Glutamatergic neuron (in vitro differentiated cells): Measurements from ENCODE around the gene SRSF9. TPM values are rescaled to one million over a fixed set of nuclear protein-coding genes. Genes with fewer than 3 reads are reported as not detected.

Experiments
- DNase-seq: peaks from one replicate; pipeline ENCODE4 v3.0.0; 2022
- H3K27ac Mint-ChIP-seq: one replicate; pipeline ENCODE4 v1.8.0; 2020; ENCODE audit warnings: mild to moderate bottlenecking, mixed read lengths, inconsistent platforms; ENCODE audit not compliant: unreplicated experiment
- H3K27me3 Mint-ChIP-seq: one replicate; pipeline ENCODE4 v1.8.0; 2020; ENCODE audit warnings: mild to moderate bottlenecking, moderate library complexity, mixed read lengths, inconsistent platforms; ENCODE audit not compliant: unreplicated experiment
- H3K36me3 Mint-ChIP-seq: one replicate; pipeline ENCODE4 v1.8.0; 2020; ENCODE audit warnings: mild to moderate bottlenecking, mixed read lengths, inconsistent platforms; ENCODE audit not compliant: unreplicated experiment
- H3K4me1 Mint-ChIP-seq: one replicate; pipeline ENCODE4 v1.8.0; 2020; ENCODE audit warnings: mild to moderate bottlenecking, low read depth, mixed read lengths, inconsistent platforms; ENCODE audit not compliant: unreplicated experiment
- H3K4me3 Mint-ChIP-seq: one replicate; pipeline ENCODE4 v1.8.0; 2020; ENCODE audit warnings: mild to moderate bottlenecking, mixed read lengths, inconsistent platforms; ENCODE audit not compliant: unreplicated experiment
- H3K9me3 Mint-ChIP-seq: one replicate; pipeline ENCODE4 v1.8.0; 2020; ENCODE audit warnings: mild to moderate bottlenecking, moderate library complexity, mixed read lengths, inconsistent platforms; ENCODE audit not compliant: unreplicated experiment
- total RNA-seq: library from RNA; stranded (reverse); fragmentation: NEBNext Ultra II Directional; extraction: Animal tissue kit (Norgen Biotek cat#: 25700); gene quantifications from one replicate; pipeline ENCODE4 v1.2.1, GENCODE V29; 2021; ENCODE audit not compliant: unreplicated experiment
- TF ChIP-seq, protein P1 (sequence below): fragments of 200-600 bp; sonication (generic); IDR thresholded peaks from one replicate; pipeline ENCODE4 v1.5.0; 2021; ENCODE audit not compliant: partially characterized antibody, unreplicated experiment

SRSF9 gene
- total RNA-seq, 1 donor from 2014 or later: 210 TPM

DNA sequence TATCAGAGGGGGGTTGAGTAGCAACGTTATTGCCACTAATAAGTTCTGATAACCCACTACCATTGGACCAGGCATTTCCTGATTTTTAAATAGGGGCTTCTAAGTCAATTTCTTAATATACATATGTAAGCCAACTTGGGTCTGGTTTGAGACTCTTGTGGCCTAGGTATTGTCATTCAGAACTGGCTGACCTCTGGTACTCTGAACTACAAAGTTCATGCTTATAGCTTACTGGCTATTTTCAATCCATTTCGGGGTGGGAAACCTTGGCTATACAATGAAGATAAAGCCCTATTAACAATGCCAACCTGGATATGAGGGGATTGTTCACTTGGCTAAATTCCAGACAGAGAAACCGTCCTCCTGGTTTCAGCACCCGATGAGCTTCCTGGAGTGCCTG, 35.0 kb upstream of the SRSF9 start:
- DNase-seq: no peak
- H3K4me1 Mint-ChIP-seq: no peaks in the 10 kb centered on the region
- H3K4me3 Mint-ChIP-seq: no peak overlapping the region
- peaks cover 2% of the 10 kb centered on the region for H3K9me3 Mint-ChIP-seq
- no peaks in the 10 kb centered on the region for H3K36me3 Mint-ChIP-seq
- H3K27ac Mint-ChIP-seq: no peak overlapping the region
- H3K27me3 Mint-ChIP-seq: no peaks in the 10 kb centered on the region
- TF ChIP-seq, protein P1, sequence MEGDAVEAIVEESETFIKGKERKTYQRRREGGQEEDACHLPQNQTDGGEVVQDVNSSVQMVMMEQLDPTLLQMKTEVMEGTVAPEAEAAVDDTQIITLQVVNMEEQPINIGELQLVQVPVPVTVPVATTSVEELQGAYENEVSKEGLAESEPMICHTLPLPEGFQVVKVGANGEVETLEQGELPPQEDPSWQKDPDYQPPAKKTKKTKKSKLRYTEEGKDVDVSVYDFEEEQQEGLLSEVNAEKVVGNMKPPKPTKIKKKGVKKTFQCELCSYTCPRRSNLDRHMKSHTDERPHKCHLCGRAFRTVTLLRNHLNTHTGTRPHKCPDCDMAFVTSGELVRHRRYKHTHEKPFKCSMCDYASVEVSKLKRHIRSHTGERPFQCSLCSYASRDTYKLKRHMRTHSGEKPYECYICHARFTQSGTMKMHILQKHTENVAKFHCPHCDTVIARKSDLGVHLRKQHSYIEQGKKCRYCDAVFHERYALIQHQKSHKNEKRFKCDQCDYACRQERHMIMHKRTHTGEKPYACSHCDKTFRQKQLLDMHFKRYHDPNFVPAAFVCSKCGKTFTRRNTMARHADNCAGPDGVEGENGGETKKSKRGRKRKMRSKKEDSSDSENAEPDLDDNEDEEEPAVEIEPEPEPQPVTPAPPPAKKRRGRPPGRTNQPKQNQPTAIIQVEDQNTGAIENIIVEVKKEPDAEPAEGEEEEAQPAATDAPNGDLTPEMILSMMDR: no peak

DNA sequence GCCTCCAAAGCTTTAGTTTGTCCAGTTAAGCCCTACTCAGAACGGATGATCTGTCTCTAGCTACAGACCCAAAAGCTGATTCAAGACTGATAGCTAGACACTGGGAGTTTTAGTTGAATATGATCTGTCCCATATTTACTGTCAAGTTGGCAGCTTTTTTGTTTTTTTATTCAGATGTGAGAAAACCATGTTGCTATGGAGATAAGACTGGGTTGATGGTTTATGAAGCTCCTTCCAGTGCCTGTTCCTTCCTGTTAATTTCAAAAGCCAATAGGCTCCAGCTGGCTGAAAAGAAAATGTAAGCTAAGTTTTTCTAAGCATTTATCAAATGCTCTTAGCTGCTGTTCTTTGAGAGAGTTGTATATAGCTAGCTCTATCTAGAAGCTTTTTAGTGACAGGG, 31.0 kb upstream of the SRSF9 start:
- H3K4me3 Mint-ChIP-seq: no peak overlapping the region
- H3K36me3 Mint-ChIP-seq: no peaks in the 10 kb centered on the region

DNA sequence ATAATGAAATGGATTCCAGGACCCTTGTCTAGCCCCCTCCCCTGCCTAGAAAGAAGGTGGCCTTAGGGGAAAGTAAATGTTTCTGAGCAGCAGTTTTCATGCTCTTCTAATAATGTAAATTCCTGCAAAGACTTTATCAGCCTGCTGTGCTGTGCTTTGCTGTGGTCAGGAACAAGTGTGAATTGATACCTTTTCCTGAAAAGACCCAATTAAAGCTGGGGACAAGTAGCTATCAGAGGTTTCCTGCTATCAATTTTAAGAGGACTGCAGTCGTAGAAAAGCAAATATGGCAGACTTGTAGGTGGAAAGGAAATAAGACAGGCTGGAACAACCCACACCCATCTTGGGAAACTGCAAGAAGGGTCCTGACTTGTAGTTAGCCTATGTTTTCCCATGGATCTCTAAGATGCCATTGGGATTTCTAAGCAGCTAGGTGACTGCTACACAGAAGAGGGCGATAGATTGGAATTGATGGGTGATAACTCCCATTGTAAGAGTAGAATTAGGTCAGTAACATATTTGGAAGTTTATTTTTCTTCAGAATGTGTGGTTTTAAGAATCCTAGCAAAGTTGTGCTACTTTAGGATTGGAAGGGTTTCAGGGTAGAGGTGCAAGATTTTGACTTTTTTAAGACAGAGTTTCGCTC, 29.4 kb upstream of the SRSF9 start:
- peaks cover 4% of the 10 kb centered on the region for H3K27me3 Mint-ChIP-seq
- no peaks in the 10 kb centered on the region for H3K36me3 Mint-ChIP-seq
- DNase-seq: no peak
- TF ChIP-seq, protein P1: no peak
- H3K27ac Mint-ChIP-seq: no peak overlapping the region
- H3K4me3 Mint-ChIP-seq: no peak overlapping the region
- peaks cover 6% of the 10 kb centered on the region for H3K4me1 Mint-ChIP-seq
- H3K9me3 Mint-ChIP-seq: peaks cover 10% of the 10 kb centered on the region

More for the DNA sequence above, 31.0 kb upstream of the SRSF9 start:
- no peaks in the 10 kb centered on the region for H3K27me3 Mint-ChIP-seq
- H3K9me3 Mint-ChIP-seq: peaks cover 6% of the 10 kb centered on the region
- peaks cover 2% of the 10 kb centered on the region for H3K4me1 Mint-ChIP-seq
- H3K27ac Mint-ChIP-seq: no peak overlapping the region
- TF ChIP-seq, protein P1: no peak
- DNase-seq: no peak

DNA sequence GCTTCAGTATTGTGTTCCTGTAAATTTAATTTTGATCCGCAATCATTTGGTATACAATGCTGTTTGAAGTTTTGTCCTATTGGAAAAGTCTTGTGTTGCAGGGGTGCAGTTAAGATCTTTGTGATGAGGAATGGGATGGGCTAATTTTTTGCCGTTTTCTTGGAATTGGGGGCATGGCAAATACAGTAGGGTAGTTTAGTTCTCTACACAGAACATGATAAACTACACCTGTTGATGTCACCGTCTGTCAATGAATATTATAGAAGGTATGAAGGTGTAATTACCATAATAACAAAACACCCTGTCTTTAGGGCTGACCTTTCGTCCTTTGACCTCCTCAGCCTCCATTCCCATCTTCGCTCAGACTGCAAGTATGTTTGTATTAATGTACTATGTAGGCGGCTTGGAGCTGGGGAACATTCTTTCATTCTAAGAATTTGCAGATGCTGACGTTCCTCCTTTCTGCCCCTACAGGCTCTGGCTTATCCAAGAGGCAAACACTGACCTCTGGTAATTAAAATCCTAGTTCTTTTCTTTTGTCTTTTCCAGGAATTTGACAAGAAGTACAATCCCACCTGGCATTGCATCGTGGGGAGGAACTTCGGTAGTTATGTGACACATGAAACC, 28.1 kb upstream of the SRSF9 start:
- Mint-ChIP-seq H3K4me3 (peak overlapping the region; percentile 98), H3K4me1 (peaks cover 6% of the 10 kb centered on the region), H3K36me3 (no peaks in the 10 kb centered on the region), H3K9me3 (peaks cover 10% of the 10 kb centered on the region), H3K27ac (peak overlapping the region; percentile 30), H3K27me3 (peaks cover 4% of the 10 kb centered on the region)
- TF ChIP-seq, protein P1: no peak
- no peak for DNase-seq
